Measurements from ENCODE around the gene MYO5B.
"Not testable (repeated sequence)": the region's sequence is repeated elsewhere in the genome, so short reads cannot be mapped to it uniquely, and the experiment has no call there.

MYO5B gene

GRCh38 chr18:50094786-50095185 lies 100.2 kb downstream of the MYO5B start:
- not testable (repeated sequence) for DNase-seq

- DNase-seq, result no peak
Measured at GRCh38 chr18:50094221-50094773, 100.7 kb downstream of the MYO5B start.

GRCh38 chr18:50093366-50094064 lies 101.4 kb downstream of the MYO5B start:
- DNase-seq, result no peak

- DNase-seq, result no peak
Measured at GRCh38 chr18:50092245-50092805, 102.6 kb downstream of the MYO5B start.

GRCh38 chr18:50091509-50092244 lies 103.3 kb downstream of the MYO5B start:
- no peak for DNase-seq

GRCh38 chr18:50090370-50091312 lies 104.3 kb downstream of the MYO5B start:
- no peak for DNase-seq

- no peak for DNase-seq
Measured at GRCh38 chr18:50089702-50090101, 105.2 kb downstream of the MYO5B start.

GRCh38 chr18:50083708-50084107 lies 111.2 kb downstream of the MYO5B start:
- no peak for DNase-seq

- no peak for DNase-seq
Measured at GRCh38 chr18:50080932-50081560, 113.9 kb downstream of the MYO5B start.

- no peak for DNase-seq
Measured at GRCh38 chr18:50080316-50080715, 114.6 kb downstream of the MYO5B start.

GRCh38 chr18:50079571-50080295 lies 115.2 kb downstream of the MYO5B start:
- no peak for DNase-seq

GRCh38 chr18:50076277-50076676 lies 118.7 kb downstream of the MYO5B start:
- no peak for DNase-seq

- no peak for DNase-seq
Measured at GRCh38 chr18:50075772-50076171, 119.2 kb downstream of the MYO5B start.

GRCh38 chr18:50074404-50074803 lies 120.5 kb downstream of the MYO5B start:
- no peak for DNase-seq

- DNase-seq, result no peak
Measured at GRCh38 chr18:50073319-50073718, 121.6 kb downstream of the MYO5B start.

GRCh38 chr18:50072146-50072545 lies 122.8 kb downstream of the MYO5B start:
- DNase-seq, result no peak

- DNase-seq, result no peak
Measured at GRCh38 chr18:50071397-50071796, 123.5 kb downstream of the MYO5B start.

GRCh38 chr18:50069422-50069821 lies 125.5 kb downstream of the MYO5B start:
- DNase-seq, result no peak

GRCh38 chr18:50065527-50065926 lies 129.4 kb downstream of the MYO5B start:
- no peak for DNase-seq

GRCh38 chr18:50065039-50065438 lies 129.9 kb downstream of the MYO5B start:
- no peak for DNase-seq

- DNase-seq, result no peak
Measured at GRCh38 chr18:50061876-50062517, 132.9 kb downstream of the MYO5B start.
